ENCODE data around the gene TRAPPC14. TPM values are rescaled to one million over a fixed set of nuclear protein-coding genes. Genes with fewer than 3 reads are reported as not detected.

TRAPPC14 gene
- total and polyA plus RNA-seq, 10 of the 15 experiments (the other 5 are each of a cell fraction or from before 2014, with no cell fraction given): 0.21 to 24.7 (median 7.5) TPM

GRCh38 chr7:100204454-100204853, 45.9 kb upstream of the TRAPPC14 start:
- Histone ChIP-seq H3K4me1 (ENCODE audit: control insufficient read depth, insufficient read depth, low read length) (peaks cover 29% of the 10 kb centered on the region), H4K20me1 (ENCODE audit: control insufficient read depth, insufficient read depth) (no peaks in the 10 kb centered on the region), H3K4me3 (no peak overlapping the region), H2AFZ (ENCODE audit: control insufficient read depth, low read depth, low read length) (no peak overlapping the region), H3K79me2 (ENCODE audit: control insufficient read depth, insufficient read depth, low read length) (no peaks in the 10 kb centered on the region), H3K36me3 (ENCODE audit: control insufficient read depth in 2 of 2, insufficient read depth in 2 of 2, low read length in 1 of 2) (no peaks in the 10 kb centered on the region), H3K9ac (ENCODE audit: control insufficient read depth, insufficient read depth, low read length) (no peak overlapping the region), H3K9me3 (replicated peaks; ENCODE audit: control insufficient read depth, insufficient read depth, low read length) (no peaks in the 10 kb centered on the region), H3K27ac (ENCODE audit: control insufficient read depth, insufficient read depth) (no peak overlapping the region), H3K4me2 (ENCODE audit: control insufficient read depth, insufficient read depth) (no peak overlapping the region), H3K27me3 (replicated peaks in 1 of 2; ENCODE audit: control insufficient read depth in 2 of 2, insufficient read depth in 2 of 2, low read length in 1 of 2) (no peaks in the 10 kb centered on the region)
- WGBS (ENCODE audit: insufficient coverage, insufficient replicate concordance, low lambda C conversion rate, missing lambda C conversion rate): 63% methylated on average over 9 of the region's 9 CpGs
- CTCF ChIA-PET: interaction anchor here (0.9 to 1.4 kb wide), 3 partner anchors 9 to 19 kb away, joined by 4 to 5 read pairs (median 4); no protein-coding TSS in a partner anchor
- RAD21 ChIA-PET (ENCODE audit: unreplicated experiment): interaction anchor here (1.3 kb wide), 1 partner anchor 11 kb away, joined by 3 read pairs; no protein-coding TSS in a partner anchor
- TF ChIP-seq ATF7 (IDR thresholded peaks at IDR 0.05; ENCODE audit: low read depth): no peak
- TF ChIP-seq PAX5 (IDR thresholded peaks at IDR 0.05; ENCODE audit: borderline replicate concordance, low read depth, low read length): no peak
- TF ChIP-seq, protein P1, sequence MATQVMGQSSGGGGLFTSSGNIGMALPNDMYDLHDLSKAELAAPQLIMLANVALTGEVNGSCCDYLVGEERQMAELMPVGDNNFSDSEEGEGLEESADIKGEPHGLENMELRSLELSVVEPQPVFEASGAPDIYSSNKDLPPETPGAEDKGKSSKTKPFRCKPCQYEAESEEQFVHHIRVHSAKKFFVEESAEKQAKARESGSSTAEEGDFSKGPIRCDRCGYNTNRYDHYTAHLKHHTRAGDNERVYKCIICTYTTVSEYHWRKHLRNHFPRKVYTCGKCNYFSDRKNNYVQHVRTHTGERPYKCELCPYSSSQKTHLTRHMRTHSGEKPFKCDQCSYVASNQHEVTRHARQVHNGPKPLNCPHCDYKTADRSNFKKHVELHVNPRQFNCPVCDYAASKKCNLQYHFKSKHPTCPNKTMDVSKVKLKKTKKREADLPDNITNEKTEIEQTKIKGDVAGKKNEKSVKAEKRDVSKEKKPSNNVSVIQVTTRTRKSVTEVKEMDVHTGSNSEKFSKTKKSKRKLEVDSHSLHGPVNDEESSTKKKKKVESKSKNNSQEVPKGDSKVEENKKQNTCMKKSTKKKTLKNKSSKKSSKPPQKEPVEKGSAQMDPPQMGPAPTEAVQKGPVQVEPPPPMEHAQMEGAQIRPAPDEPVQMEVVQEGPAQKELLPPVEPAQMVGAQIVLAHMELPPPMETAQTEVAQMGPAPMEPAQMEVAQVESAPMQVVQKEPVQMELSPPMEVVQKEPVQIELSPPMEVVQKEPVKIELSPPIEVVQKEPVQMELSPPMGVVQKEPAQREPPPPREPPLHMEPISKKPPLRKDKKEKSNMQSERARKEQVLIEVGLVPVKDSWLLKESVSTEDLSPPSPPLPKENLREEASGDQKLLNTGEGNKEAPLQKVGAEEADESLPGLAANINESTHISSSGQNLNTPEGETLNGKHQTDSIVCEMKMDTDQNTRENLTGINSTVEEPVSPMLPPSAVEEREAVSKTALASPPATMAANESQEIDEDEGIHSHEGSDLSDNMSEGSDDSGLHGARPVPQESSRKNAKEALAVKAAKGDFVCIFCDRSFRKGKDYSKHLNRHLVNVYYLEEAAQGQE (IDR thresholded peaks at IDR 0.05; ENCODE audit: low read depth, low read length): no peak
- TF ChIP-seq RAD51 (IDR thresholded peaks at IDR 0.05): no peak
- TF ChIP-seq ZNF592 (IDR thresholded peaks at IDR 0.05): no peak
- in situ Hi-C loops (cut with MboI): no loop called here
- SMC1A ChIA-PET (ENCODE audit: uncharacterized antibody, unreplicated experiment): interaction anchor here (0.9 to 14.7 kb wide), 2 partner anchors 11 to 15 kb away, joined by 4 to 140 read pairs; no protein-coding TSS in a partner anchor
- no peak for FAIRE-seq
- intact Hi-C loops (cut with micrococcal nuclease; ENCODE audit: unreplicated experiment): no loop called here
- no peak for DNase-seq (ENCODE audit: low read depth, low spot score)
- BruUV-seq (replicated peaks): no TSS peak
- ATAC-seq: no peak
- POLR2A ChIA-PET: interaction anchor here (1.0 to 1.1 kb wide), 2 partner anchors 11 to 15 kb away, joined by 4 to 5 read pairs; no protein-coding TSS in a partner anchor

All from GM12878 (cell line).